ENCODE data around the gene POLD2.

Gene POLD2

GRCh38 chr7:44101966-44102845, 21.1 kb downstream of the POLD2 start:
- no peak for DNase-seq (ENCODE audit: low read depth)
- no peak overlapping the region for H3K4me3 ChIP-seq (ENCODE audit: low read length)
- no peak for TF ChIP-seq CTCF (conservative IDR thresholded peaks at IDR 0.05; ENCODE audit: low read depth, low read length)

GRCh38 chr7:44101303-44101965, 21.9 kb downstream of the POLD2 start:
- H3K4me3 ChIP-seq (ENCODE audit: low read length) = no peak overlapping the region
- no peak for TF ChIP-seq CTCF (conservative IDR thresholded peaks at IDR 0.05; ENCODE audit: low read depth, low read length)
- DNase-seq (ENCODE audit: low read depth) = no peak

- DNase-seq (ENCODE audit: low read depth) = peak; percentile 43
- no peak overlapping the region for H3K4me3 ChIP-seq (ENCODE audit: low read length)
- TF ChIP-seq CTCF (conservative IDR thresholded peaks at IDR 0.05; ENCODE audit: low read depth, low read length) = no peak
These were observed 22.7 kb downstream of the POLD2 start for GRCh38 chr7:44100458-44101302.

GRCh38 chr7:44099669-44100068, 23.7 kb downstream of the POLD2 start:
- DNase-seq (ENCODE audit: low read depth) = no peak
- no peak for TF ChIP-seq CTCF (conservative IDR thresholded peaks at IDR 0.05; ENCODE audit: low read depth, low read length)
- no peak overlapping the region for H3K4me3 ChIP-seq (ENCODE audit: low read length)

- TF ChIP-seq CTCF (conservative IDR thresholded peaks at IDR 0.05; ENCODE audit: low read depth, low read length) = no peak
- no peak overlapping the region for H3K4me3 ChIP-seq (ENCODE audit: low read length)
- no peak for DNase-seq (ENCODE audit: low read depth)
These were observed 25.0 kb downstream of the POLD2 start for GRCh38 chr7:44098092-44099068.

All from retinal pigment epithelial cell (primary cell).